Neuron (in vitro differentiated cells): ENCODE data around the gene RFXAP.

Experiments
- H2AFZ ChIP-seq: one replicate; pipeline ENCODE4 v1.6.1; 2013; ENCODE audit warnings: low read depth, mild to moderate bottlenecking, inconsistent platforms, low read length, moderate library complexity
- H3K27me3 ChIP-seq: one replicate; pipeline ENCODE4 v1.6.1; 2013; ENCODE audit warnings: low read length; ENCODE audit not compliant: insufficient read depth
- H3K36me3 ChIP-seq: one replicate; pipeline ENCODE4 v1.6.1; 2013; ENCODE audit warnings: low read length; ENCODE audit not compliant: insufficient read depth
- H3K4me1 ChIP-seq: one replicate; pipeline ENCODE4 v1.6.1; 2013; ENCODE audit warnings: low read length; ENCODE audit not compliant: insufficient read depth
- H3K4me3 ChIP-seq: 2 replicates; pipeline ENCODE4 v1.5.1; 2013; ENCODE audit warnings: mild to moderate bottlenecking, low read length, moderate library complexity
- H3K9me3 ChIP-seq: one replicate; pipeline ENCODE4 v1.6.1; 2013; ENCODE audit warnings: low read length

RFXAP gene

DNA sequence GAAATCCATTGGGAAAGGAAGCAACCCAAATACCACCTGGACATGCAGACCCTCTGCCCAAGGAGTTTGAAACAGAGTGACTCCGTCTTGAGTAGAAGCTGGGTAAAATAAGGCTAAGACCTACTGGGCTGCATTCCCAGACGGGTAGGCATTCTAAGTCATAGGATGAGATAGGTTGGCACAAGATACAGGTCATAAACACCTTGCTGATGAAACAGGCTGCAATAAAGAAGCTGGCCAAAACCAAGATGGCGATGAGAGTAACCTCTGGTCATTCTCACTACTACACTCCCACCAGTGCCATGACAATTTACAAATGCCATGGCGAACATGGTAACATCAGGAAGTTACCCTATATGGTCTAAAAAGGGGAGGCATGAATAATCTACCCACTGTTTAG lies 40.2 kb downstream of the RFXAP start:
- Histone ChIP-seq H3K27me3 (no peaks in the 10 kb centered on the region), H2AFZ (no peak overlapping the region), H3K36me3 (no peaks in the 10 kb centered on the region), H3K4me1 (no peaks in the 10 kb centered on the region), H3K4me3 (no peak overlapping the region), H3K9me3 (no peaks in the 10 kb centered on the region)

DNA sequence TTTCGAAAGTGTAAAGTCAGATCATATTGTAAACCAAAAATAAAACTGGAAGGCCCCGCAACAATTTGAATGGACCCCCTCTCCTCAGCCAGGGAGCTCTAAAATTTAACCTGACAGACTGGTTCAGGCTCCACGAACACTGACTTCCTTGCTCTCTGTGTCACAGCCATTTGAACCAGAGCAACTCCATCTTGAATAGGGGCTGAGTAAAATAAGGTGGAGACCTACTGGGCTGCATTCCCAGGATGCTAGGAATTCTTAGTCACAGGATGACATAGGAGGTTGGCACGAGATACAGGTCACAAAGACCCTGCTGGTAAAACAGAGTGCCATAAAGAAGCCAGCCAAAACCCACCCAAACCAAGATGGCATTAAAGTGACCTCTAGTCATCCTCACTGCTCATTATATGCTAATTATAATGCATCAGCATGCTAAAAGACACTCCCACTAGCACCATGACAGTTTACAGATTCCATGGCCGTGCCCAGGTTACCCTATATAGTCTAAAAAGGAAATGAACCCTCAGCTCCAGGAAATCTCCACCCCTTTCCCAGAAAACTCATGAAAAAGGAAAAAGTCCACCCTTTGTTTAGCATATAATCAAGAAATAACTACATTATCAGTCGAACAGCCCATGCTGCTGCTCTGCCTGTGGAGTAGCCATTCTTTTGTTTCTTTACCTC lies 43.1 kb downstream of the RFXAP start:
- Histone ChIP-seq H3K9me3 (no peaks in the 10 kb centered on the region), H3K36me3 (no peaks in the 10 kb centered on the region), H2AFZ (no peak overlapping the region), H3K27me3 (no peaks in the 10 kb centered on the region), H3K4me3 (no peak overlapping the region), H3K4me1 (no peaks in the 10 kb centered on the region)

DNA sequence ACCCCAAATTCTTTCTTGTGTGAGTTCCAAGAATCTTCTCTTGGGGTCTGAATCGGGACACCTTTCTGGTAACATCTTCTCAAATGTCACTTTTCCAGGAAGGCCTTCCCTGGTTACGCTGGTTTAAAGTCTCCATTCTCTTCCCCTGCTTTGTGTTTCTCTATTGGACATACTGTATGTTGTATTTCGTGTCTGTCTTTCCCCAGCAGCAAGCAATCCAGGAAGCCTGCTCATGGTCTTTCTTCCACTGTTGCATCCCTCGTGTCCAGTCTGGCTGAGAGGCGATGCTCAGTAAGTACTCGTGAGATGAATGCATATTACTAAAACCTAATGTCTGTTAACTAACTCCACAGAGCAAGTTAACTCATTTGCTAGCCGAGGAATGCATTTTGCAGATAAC lies 43.7 kb downstream of the RFXAP start:
- Histone ChIP-seq H3K9me3 (no peaks in the 10 kb centered on the region), H3K4me3 (no peak overlapping the region), H3K4me1 (no peaks in the 10 kb centered on the region), H2AFZ (no peak overlapping the region), H3K36me3 (no peaks in the 10 kb centered on the region), H3K27me3 (no peaks in the 10 kb centered on the region)

DNA sequence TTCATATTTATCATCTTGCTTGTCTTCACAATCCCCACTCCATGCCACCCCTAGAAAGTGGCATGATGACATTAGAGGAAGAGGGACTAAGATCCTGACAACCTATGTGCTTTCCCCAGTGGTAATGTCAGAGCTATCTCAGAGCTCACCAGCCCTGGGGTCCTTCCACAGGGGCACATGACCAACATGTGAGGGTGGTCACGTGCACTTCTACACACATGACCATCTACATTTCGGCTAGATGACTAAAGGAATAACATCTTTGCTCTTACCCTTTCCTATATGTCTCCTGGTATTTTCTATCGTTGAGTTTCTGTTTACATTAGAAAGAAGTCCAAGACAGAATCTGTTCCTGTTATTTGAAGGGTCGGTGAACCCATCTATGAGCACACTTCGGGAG lies 46.2 kb downstream of the RFXAP start:
- Histone ChIP-seq H2AFZ (no peak overlapping the region), H3K4me1 (no peaks in the 10 kb centered on the region), H3K27me3 (no peaks in the 10 kb centered on the region), H3K36me3 (no peaks in the 10 kb centered on the region), H3K9me3 (no peaks in the 10 kb centered on the region), H3K4me3 (no peak overlapping the region)

DNA sequence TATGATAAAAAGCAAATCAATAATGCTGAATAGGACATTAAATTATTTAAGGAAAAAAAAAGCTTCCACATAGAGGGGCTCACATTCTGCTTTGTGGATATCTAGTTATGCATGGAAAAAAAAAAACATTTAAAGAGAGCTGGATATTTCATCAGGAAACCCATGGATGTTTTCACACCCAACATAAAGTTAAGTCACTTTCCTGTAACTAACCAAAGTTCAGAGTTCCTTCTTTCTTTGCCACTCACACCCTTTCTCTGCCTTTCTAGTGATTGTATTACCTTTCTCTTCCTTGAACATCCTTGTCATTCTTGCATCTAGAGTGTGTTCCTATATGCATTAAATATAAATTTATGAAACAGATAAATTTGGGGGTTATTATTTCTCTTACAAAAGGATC lies 47.2 kb downstream of the RFXAP start:
- Histone ChIP-seq H3K36me3 (no peaks in the 10 kb centered on the region), H3K9me3 (no peaks in the 10 kb centered on the region), H2AFZ (no peak overlapping the region), H3K27me3 (no peaks in the 10 kb centered on the region), H3K4me3 (no peak overlapping the region), H3K4me1 (no peaks in the 10 kb centered on the region)

DNA sequence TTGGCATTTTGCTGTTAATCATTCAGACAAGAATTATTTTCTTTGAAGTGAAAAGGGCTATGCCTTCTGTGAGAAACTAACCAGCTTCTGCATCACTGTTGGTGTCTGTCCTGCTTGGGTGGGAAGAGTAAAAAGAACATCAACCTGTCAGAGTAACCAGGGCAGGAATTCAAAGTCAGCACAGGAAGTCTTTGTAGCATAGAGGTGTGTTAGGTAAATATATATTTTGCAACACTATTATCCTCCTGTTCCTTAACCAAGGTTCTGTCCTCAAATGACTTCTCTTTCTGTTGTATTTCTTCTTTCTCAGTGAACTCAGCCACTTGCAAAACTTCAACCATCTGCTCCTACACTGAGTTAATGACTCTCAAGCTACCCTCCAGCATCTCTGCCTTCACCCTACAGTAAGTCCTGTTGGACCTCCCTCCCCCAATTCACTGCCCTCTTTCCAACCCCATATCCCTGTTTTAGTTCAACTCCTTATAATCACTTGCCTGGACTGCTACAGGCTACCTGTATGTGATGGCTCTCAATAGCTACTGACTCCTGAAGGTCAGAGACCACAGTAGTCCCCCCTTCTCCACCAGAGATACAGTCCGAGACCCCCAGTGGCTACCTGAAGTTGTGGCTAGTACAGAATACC lies 51.1 kb downstream of the RFXAP start:
- no peak overlapping the region for H3K4me3 ChIP-seq
- no peaks in the 10 kb centered on the region for H3K9me3 ChIP-seq
- H2AFZ ChIP-seq: no peak overlapping the region
- H3K27me3 ChIP-seq: no peaks in the 10 kb centered on the region
- H3K4me1 ChIP-seq: no peaks in the 10 kb centered on the region
- no peaks in the 10 kb centered on the region for H3K36me3 ChIP-seq

DNA sequence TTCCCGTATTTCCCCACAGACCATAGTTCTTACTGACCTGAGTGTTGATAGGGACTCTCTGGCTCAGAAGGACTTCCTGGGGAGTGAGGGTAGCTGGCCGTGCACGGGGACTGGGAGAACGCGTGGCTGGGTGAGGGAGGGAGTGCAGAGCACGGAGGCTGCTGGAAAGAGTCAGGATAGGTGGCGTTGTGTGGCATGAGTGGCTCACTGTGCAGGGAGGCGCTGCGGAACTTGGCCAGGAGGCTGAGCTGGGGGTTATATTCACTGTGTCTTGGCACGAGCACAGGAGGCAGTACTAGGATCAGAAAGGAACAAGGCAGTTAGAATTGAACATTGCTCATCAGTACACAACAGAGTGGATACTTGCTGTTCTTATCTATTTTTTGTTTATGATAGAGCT lies 53.6 kb downstream of the RFXAP start:
- Histone ChIP-seq H3K36me3 (no peaks in the 10 kb centered on the region), H3K27me3 (no peaks in the 10 kb centered on the region), H3K4me3 (no peak overlapping the region), H3K4me1 (no peaks in the 10 kb centered on the region), H3K9me3 (no peaks in the 10 kb centered on the region), H2AFZ (no peak overlapping the region)

DNA sequence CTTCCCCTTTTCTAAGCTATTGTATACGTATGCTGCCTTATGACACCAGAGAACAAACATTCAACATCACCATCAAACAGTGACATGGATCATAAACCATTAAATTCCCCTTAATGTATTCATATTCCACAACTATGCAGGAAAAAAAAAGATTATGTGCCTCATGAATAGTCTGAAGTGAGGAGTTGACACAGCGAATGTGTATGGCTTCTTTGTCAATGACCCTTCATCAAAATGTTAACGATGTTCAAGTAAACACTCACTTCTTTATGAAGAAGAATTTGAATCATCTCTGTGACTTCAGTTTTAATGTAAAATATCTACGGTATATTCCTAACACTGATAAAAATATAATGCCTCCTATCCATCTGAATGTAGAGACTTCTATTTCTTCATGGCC lies 56.4 kb downstream of the RFXAP start:
- no peaks in the 10 kb centered on the region for H3K9me3 ChIP-seq
- H3K27me3 ChIP-seq: no peaks in the 10 kb centered on the region
- no peak overlapping the region for H2AFZ ChIP-seq
- no peak overlapping the region for H3K4me3 ChIP-seq
- no peaks in the 10 kb centered on the region for H3K4me1 ChIP-seq
- H3K36me3 ChIP-seq: no peaks in the 10 kb centered on the region

DNA sequence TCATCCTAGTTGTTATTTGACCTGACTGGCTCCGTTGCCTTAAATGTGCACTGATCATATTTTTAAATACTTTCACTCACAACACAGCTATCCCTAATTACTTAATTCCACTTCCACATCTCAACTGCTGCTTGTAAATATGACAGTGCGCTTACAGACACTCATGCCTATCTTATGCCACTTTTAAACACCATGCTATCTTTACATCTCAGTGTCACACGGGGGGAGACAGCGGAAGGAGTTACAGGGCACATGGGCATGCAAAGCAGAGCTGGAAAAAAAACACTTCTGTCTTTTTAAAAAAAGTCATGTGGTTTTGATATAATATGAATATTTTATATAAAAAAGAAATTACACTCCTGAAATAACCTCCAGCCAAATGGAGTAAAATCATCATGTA lies 56.9 kb downstream of the RFXAP start:
- H3K4me1 ChIP-seq: no peaks in the 10 kb centered on the region
- no peaks in the 10 kb centered on the region for H3K9me3 ChIP-seq
- H3K36me3 ChIP-seq: no peaks in the 10 kb centered on the region
- no peaks in the 10 kb centered on the region for H3K27me3 ChIP-seq
- H3K4me3 ChIP-seq: no peak overlapping the region
- no peak overlapping the region for H2AFZ ChIP-seq
